LNCAP (cell line): ENCODE measurements around the gene SENP3.

Experiments
- TF ChIP-seq, protein P1 (sequence below): fragments of 450-650 bp; IDR thresholded peaks from 2 replicates; pipeline ENCODE4 v1.5.1; 2017; ENCODE audit warnings: mild to moderate bottlenecking

SENP3 gene

DNA sequence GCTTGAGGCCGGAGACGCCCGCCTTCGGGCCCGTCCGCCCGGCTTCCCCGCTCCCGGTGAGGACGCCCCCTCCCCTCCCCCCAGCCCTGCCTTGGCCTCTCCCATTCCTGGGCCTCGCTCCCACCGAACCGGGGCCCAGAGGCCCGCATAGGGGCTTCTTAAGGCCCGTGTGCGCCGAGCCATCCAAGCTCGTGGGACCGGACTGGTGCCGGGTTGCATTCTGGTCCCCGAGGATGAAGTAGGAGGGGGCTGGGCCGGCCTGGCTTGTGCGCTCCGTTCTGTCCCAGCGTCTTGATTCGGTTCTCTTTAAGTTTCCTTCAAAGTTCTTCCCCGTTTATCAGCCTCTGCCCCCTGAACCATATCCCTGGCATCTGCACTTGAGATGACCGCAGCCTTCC lies 488 bp downstream of the SENP3 start:
- TF ChIP-seq, protein P1, sequence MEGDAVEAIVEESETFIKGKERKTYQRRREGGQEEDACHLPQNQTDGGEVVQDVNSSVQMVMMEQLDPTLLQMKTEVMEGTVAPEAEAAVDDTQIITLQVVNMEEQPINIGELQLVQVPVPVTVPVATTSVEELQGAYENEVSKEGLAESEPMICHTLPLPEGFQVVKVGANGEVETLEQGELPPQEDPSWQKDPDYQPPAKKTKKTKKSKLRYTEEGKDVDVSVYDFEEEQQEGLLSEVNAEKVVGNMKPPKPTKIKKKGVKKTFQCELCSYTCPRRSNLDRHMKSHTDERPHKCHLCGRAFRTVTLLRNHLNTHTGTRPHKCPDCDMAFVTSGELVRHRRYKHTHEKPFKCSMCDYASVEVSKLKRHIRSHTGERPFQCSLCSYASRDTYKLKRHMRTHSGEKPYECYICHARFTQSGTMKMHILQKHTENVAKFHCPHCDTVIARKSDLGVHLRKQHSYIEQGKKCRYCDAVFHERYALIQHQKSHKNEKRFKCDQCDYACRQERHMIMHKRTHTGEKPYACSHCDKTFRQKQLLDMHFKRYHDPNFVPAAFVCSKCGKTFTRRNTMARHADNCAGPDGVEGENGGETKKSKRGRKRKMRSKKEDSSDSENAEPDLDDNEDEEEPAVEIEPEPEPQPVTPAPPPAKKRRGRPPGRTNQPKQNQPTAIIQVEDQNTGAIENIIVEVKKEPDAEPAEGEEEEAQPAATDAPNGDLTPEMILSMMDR, result no peak

DNA sequence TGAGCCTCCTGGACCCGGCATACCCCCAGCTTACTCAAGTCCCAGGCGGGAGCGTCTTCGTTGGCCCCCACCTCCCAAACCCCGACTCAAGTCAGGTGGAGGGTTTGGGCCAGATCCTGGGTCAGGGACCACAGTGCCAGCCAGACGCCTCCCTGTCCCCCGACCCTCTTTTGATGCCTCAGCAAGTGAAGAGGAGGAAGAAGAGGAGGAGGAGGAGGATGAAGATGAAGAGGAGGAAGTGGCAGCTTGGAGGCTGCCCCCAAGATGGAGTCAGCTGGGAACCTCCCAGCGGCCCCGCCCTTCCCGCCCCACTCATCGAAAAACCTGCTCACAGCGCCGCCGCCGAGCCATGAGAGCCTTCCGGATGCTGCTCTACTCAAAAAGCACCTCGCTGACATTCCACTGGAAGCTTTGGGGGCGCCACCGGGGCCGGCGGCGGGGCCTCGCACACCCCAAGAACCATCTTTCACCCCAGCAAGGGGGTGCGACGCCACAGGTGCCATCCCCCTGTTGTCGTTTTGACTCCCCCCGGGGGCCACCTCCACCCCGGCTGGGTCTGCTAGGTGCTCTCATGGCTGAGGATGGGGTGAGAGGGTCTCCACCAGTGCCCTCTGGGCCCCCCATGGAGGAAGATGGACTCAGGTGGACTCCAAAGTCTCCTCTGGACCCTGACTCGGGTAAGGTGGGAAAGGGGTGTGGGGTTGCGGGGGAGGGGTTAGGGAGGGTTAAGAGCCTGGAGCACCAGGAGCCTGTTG lies 1.6 kb downstream of the SENP3 start:
- TF ChIP-seq, protein P1, result no peak

DNA sequence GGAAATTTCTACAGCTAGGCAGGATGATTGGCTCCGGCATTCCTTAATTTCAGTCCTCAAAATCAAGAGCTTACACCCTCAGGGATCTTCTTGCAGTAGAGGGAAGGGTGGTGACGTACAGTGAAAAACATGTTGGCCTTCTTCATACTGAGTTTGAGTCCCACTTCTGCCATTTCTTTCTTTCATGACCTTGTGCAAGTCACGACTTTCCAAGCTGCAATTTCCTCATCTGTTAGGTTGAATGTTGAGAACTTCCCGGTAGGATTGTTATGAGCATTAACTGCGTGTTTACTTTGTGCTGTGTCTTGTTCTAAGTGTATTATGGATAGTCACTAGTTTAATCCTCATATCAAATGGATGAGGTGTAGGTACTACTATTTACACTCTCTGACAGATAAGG lies 7.9 kb downstream of the SENP3 start:
- TF ChIP-seq, protein P1, result no peak

DNA sequence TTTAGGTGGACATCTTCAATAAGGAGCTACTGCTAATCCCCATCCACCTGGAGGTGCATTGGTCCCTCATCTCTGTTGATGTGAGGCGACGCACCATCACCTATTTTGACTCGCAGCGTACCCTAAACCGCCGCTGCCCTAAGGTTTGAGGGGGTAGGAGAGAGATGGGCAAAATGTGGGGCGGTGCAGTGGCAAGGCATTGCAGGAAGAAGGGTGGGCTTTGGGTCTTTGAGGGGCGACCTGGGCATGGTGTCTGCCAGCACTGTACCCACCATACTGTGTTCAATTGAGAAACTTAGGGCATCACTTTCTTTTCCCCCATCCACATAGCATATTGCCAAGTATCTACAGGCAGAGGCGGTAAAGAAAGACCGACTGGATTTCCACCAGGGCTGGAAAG lies 8.6 kb downstream of the SENP3 start:
- TF ChIP-seq, protein P1, result no peak

DNA sequence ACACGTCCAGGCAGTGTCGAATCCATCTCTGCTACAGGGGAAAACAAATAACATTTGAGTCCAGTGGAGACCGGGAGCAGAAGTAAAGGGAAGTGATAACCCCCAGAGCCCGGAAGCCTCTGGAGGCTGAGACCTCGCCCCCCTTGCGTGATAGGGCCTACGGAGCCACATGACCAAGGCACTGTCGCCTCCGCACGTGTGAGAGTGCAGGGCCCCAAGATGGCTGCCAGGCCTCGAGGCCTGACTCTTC lies 10.5 kb downstream of the SENP3 start:
- TF ChIP-seq, protein P1, result no peak

DNA sequence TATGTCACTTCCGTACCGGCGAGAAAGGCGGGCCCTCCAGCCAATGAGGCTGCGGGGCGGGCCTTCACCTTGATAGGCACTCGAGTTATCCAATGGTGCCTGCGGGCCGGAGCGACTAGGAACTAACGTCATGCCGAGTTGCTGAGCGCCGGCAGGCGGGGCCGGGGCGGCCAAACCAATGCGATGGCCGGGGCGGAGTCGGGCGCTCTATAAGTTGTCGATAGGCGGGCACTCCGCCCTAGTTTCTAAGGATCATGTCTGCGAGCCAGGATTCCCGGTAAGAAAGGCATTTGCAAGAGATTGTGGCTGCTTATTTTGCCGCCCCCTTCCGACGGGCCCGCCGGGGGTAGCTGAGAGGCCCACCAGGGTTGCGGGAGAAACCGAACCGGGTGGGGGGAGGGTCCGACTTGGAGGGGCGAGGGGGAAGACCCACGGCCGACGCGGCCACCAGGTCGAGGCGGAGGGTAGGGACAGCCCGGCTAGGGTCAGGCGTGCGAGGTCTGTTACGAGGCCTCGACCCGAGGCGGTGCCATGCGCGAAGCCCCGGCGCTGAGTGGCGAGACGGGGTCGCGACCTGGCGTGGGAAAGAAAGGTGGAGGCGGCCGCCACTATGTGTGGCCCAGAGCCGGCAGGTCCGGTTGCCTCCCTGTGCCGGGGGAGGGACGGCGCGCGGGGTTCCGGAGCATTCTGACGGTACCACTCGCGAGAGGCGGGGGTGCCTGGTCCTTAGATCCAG lies 11.0 kb downstream of the SENP3 start:
- TF ChIP-seq, protein P1, result no peak

DNA sequence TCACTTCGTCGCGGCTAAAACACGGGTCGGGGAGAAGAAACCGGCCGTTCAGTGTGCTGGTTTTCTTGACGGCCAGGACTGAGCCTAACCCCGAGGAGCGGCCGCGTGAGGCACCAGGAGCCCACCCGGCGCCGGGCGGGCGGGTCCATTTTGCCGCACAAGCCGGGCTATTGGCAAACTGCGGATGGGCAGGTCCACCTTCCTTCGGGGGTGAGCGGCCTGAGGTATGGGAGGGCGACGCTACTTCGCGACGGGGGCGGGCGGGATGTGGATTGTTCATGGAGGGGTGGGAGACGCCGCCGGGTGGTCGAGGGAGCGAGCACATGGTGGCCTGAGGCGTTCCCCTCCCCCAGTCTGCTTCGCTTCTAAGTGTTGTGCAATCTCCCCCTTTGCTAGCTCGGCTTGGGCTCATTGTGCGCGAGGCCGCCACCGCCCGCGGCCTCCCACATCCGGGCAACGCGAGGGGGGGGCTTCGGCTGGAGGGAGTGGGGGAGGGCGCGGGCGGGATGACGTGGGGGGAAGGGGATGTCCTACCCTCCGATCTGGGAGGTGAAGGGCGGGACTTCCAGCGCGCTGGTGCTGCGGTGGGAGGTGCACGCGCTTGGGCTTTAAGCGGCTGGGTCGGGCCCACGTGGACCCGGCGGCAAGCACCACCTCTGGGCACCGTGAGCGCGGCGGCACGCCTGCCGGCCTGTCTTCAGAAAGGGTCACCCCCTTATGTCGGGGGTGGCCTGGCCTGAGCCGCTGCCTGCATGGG lies 11.8 kb downstream of the SENP3 start:
- TF ChIP-seq, protein P1, result no peak
